ENCODE measurements around the gene CLCNKA. TPM values are rescaled to one million over a fixed set of nuclear protein-coding genes. Genes with fewer than 3 reads are reported as not detected.

Gene CLCNKA
- polyA plus RNA-seq, 1 donor, result 0.18 TPM

GRCh38 chr1:16080422-16081150 is 58.8 kb downstream of the CLCNKA start:
- peaks cover 21% of the 10 kb centered on the region for H3K4me1 ChIP-seq (ENCODE audit: control insufficient read depth, insufficient read depth, low read length)
- H3K27ac ChIP-seq (ENCODE audit: low read length), result no peak overlapping the region
- DNase-seq, result no peak
- no peaks in the 10 kb centered on the region for H3K27me3 ChIP-seq (ENCODE audit: control insufficient read depth, insufficient read depth, low read length)
- no peak overlapping the region for H3K4me3 ChIP-seq (ENCODE audit: low read length)
- no peaks in the 10 kb centered on the region for H3K36me3 ChIP-seq (ENCODE audit: control insufficient read depth, insufficient read depth, low read length)
- WGBS (ENCODE audit: insufficient coverage, low lambda C conversion rate), result no CpG with 5 or more reads among the region's 5 CpGs
- no peaks in the 10 kb centered on the region for H3K9me3 ChIP-seq (ENCODE audit: control insufficient read depth, low read depth, low read length)

GRCh38 chr1:16081636-16082035 is 59.8 kb downstream of the CLCNKA start:
- no peaks in the 10 kb centered on the region for H3K27me3 ChIP-seq (ENCODE audit: control insufficient read depth, insufficient read depth, low read length)
- H3K36me3 ChIP-seq (ENCODE audit: control insufficient read depth, insufficient read depth, low read length), result no peaks in the 10 kb centered on the region
- peaks cover 21% of the 10 kb centered on the region for H3K4me1 ChIP-seq (ENCODE audit: control insufficient read depth, insufficient read depth, low read length)
- H3K9me3 ChIP-seq (ENCODE audit: control insufficient read depth, low read depth, low read length), result no peaks in the 10 kb centered on the region
- WGBS (ENCODE audit: insufficient coverage, low lambda C conversion rate), result no CpG with 5 or more reads among the region's 9 CpGs
- no peak overlapping the region for H3K27ac ChIP-seq (ENCODE audit: low read length)
- DNase-seq, result no peak
- H3K4me3 ChIP-seq (ENCODE audit: low read length), result no peak overlapping the region

GRCh38 chr1:16082283-16083038 is 60.6 kb downstream of the CLCNKA start:
- H3K27me3 ChIP-seq (ENCODE audit: control insufficient read depth, insufficient read depth, low read length), result no peaks in the 10 kb centered on the region
- no peak overlapping the region for H3K27ac ChIP-seq (ENCODE audit: low read length)
- no peak overlapping the region for H3K4me3 ChIP-seq (ENCODE audit: low read length)
- H3K36me3 ChIP-seq (ENCODE audit: control insufficient read depth, insufficient read depth, low read length), result no peaks in the 10 kb centered on the region
- peaks cover 21% of the 10 kb centered on the region for H3K4me1 ChIP-seq (ENCODE audit: control insufficient read depth, insufficient read depth, low read length)
- no peaks in the 10 kb centered on the region for H3K9me3 ChIP-seq (ENCODE audit: control insufficient read depth, low read depth, low read length)
- peak in 1 of 2 donors; percentile 45 for DNase-seq
- no CpG with 5 or more reads among the region's 9 CpGs for WGBS (ENCODE audit: insufficient coverage, low lambda C conversion rate)

- peak in 1 of 2 donors; percentile 58 for DNase-seq
- Histone ChIP-seq H3K9me3 (ENCODE audit: control insufficient read depth, low read depth, low read length) (no peaks in the 10 kb centered on the region), H3K36me3 (ENCODE audit: control insufficient read depth, insufficient read depth, low read length) (no peaks in the 10 kb centered on the region), H3K27ac (ENCODE audit: low read length) (no peak overlapping the region), H3K4me3 (ENCODE audit: low read length) (no peak overlapping the region), H3K27me3 (ENCODE audit: control insufficient read depth, insufficient read depth, low read length) (no peaks in the 10 kb centered on the region), H3K4me1 (ENCODE audit: control insufficient read depth, insufficient read depth, low read length) (peaks cover 21% of the 10 kb centered on the region)
- no CpG with 5 or more reads among the region's 5 CpGs for WGBS (ENCODE audit: insufficient coverage, low lambda C conversion rate)
These were observed 61.6 kb downstream of the CLCNKA start for GRCh38 chr1:16083486-16083885.

Other genes starting within 250 kb of the CLCNKA start
- gene UQCRHL, start 214.4 kb upstream of the CLCNKA start, polyA plus RNA-seq, result 4.1 TPM
- 47.8 TPM for gene SPEN, start 174.3 kb upstream of the CLCNKA start, polyA plus RNA-seq
- gene ZBTB17, start 45.9 kb upstream of the CLCNKA start, polyA plus RNA-seq, result 22.8 TPM
- gene SRARP, start 17.8 kb upstream of the CLCNKA start, polyA plus RNA-seq, result not detected
- gene HSPB7, start 4.0 kb upstream of the CLCNKA start, polyA plus RNA-seq, result 13.2 TPM
- 0.42 TPM for gene CLCNKB, start 21.7 kb downstream of the CLCNKA start, polyA plus RNA-seq
- 1.1 TPM for gene FAM131C, start 51.6 kb downstream of the CLCNKA start, polyA plus RNA-seq
- 18.5 TPM for gene EPHA2, start 134.0 kb downstream of the CLCNKA start, polyA plus RNA-seq
- 12.2 TPM for gene ARHGEF19, start 190.6 kb downstream of the CLCNKA start, polyA plus RNA-seq
- 6.2 TPM for gene CPLANE2, start 215.1 kb downstream of the CLCNKA start, polyA plus RNA-seq